GM23338 (cell line): Measurements from ENCODE around the gene TTBK2. TPM values are rescaled to one million over a fixed set of nuclear protein-coding genes. Genes with fewer than 3 reads are reported as not detected.

ENCODE experiments used
- ATAC-seq: fragments of 200-7000 bp; cut with Tn5 transposase; 3 replicates; pipeline ENCODE4 v1.9.1; 2020
- DNase-seq: peaks from one replicate; pipeline ENCODE4 v3.0.0-alpha.2; 2015; ENCODE audit warnings: low spot score
- H2AFZ ChIP-seq: fragments of 200-600 bp; sonication (generic); 2 replicates; pipeline ENCODE4 v1.8.0; 2016; ENCODE audit warnings: antibody characterized with exemption, mild to moderate bottlenecking, moderate library complexity
- H3F3A ChIP-seq: fragments of 200-600 bp; sonication (generic); replicated peaks from 2 replicates; pipeline ENCODE4 v1.8.0; 2017; ENCODE audit warnings: antibody characterized with exemption, mixed run types, low read depth
- H3K27ac ChIP-seq: fragments of 200-600 bp; sonication (generic); 2 replicates; pipeline ENCODE4 v1.6.1; 2016; ENCODE audit warnings: low read depth
- H3K27me3 ChIP-seq: fragments of 200-600 bp; sonication (generic); 2 replicates; pipeline ENCODE4 v1.8.0; 2016; ENCODE audit warnings: mild to moderate bottlenecking, mixed run types, moderate library complexity; ENCODE audit not compliant: insufficient read depth
- H3K36me3 ChIP-seq: fragments of 200-600 bp; sonication (generic); 2 replicates; pipeline ENCODE4 v1.8.0; 2016; ENCODE audit warnings: mild to moderate bottlenecking; ENCODE audit not compliant: insufficient read depth
- H3K4me1 ChIP-seq: fragments of 200-600 bp; sonication (generic); 2 replicates; pipeline ENCODE4 v1.8.0; 2016; ENCODE audit warnings: mild to moderate bottlenecking, moderate library complexity; ENCODE audit not compliant: insufficient read depth
- H3K4me2 ChIP-seq: fragments of 200-600 bp; sonication (generic); 2 replicates; pipeline ENCODE4 v1.7.1; 2017; ENCODE audit warnings: mixed run types
- H3K4me3 ChIP-seq: fragments of 200-600 bp; sonication (generic); 2 replicates; pipeline ENCODE4 v1.6.1; 2016; ENCODE audit warnings: mixed run types
- H3K79me2 ChIP-seq: fragments of 200-600 bp; sonication (generic); replicated peaks from 2 replicates; pipeline ENCODE4 v1.8.0; 2017; ENCODE audit warnings: mild to moderate bottlenecking; ENCODE audit not compliant: insufficient read depth
- H3K9me2 ChIP-seq: fragments of 200-600 bp; sonication (generic); 2 replicates; pipeline ENCODE4 v1.8.0; 2017; ENCODE audit not compliant: insufficient read depth
- H4K20me1 ChIP-seq: fragments of 200-600 bp; sonication (generic); replicated peaks from 2 replicates; pipeline ENCODE4 v1.8.0; 2017; ENCODE audit warnings: mild to moderate bottlenecking; ENCODE audit not compliant: insufficient read depth
- H3K27ac Mint-ChIP-seq: 2 replicates; pipeline ENCODE4 v1.8.0; 2020; ENCODE audit warnings: inconsistent platforms, mild to moderate bottlenecking, moderate library complexity, mixed read lengths
- H3K27me3 Mint-ChIP-seq: 3 replicates; pipeline ENCODE4 v1.8.0; 2022; ENCODE audit warnings: low read depth, mild to moderate bottlenecking, moderate library complexity, mixed read lengths, inconsistent platforms; ENCODE audit not compliant: insufficient read depth, poor library complexity
- H3K36me3 Mint-ChIP-seq: 3 replicates; pipeline ENCODE4 v1.8.0; 2021; ENCODE audit warnings: low read depth, mild to moderate bottlenecking, inconsistent platforms, moderate library complexity, mixed read lengths
- H3K4me1 Mint-ChIP-seq: 3 replicates; pipeline ENCODE4 v1.8.0; 2020; ENCODE audit warnings: mild to moderate bottlenecking, inconsistent platforms, mixed read lengths
- H3K4me3 Mint-ChIP-seq: 3 replicates; pipeline ENCODE4 v1.8.0; 2021; ENCODE audit warnings: moderate library complexity, mild to moderate bottlenecking, inconsistent platforms, mixed read lengths
- H3K9me3 Mint-ChIP-seq: 3 replicates; pipeline ENCODE4 v1.8.0; 2020; ENCODE audit warnings: moderate library complexity, mild to moderate bottlenecking, inconsistent platforms, mixed read lengths
- CREB1 ChIP-seq: fragments of 250-450 bp; sonication (Bioruptor Pico); IDR thresholded peaks from 2 replicates; pipeline ENCODE4 v1.5.0; 2020; ENCODE audit warnings: low read depth, mild to moderate bottlenecking, moderate library complexity
- CTCF ChIP-seq, 2 experiments: fragments of 200-600 bp in 1 of 2; sonication (generic) in 1 of 2; conservative IDR thresholded peaks; 2 replicates each; pipeline versions ENCODE4 v1.5.1 to v1.6.1; 2016 to 2017; ENCODE audit warnings: antibody characterized with exemption in 2 of 2, low read depth in 2 of 2, mild to moderate bottlenecking in 2 of 2, moderate library complexity in 1 of 2
- EZH2 ChIP-seq: fragments of 200-600 bp; sonication (generic); IDR thresholded peaks from one replicate; pipeline ENCODE4 v1.8.0; 2017; ENCODE audit warnings: antibody characterized with exemption, mild to moderate bottlenecking, low read depth; ENCODE audit not compliant: unreplicated experiment
- EZH2phosphoT487 ChIP-seq: fragments of 200-600 bp; sonication (generic); IDR thresholded peaks from one replicate; pipeline ENCODE4 v1.8.1; 2018; ENCODE audit warnings: antibody characterized with exemption; ENCODE audit not compliant: unreplicated experiment
- JUNB ChIP-seq: IDR thresholded peaks from one replicate; pipeline ENCODE4 v1.6.1; 2016; ENCODE audit warnings: antibody characterized with exemption; ENCODE audit not compliant: unreplicated experiment
- NANOG ChIP-seq: IDR thresholded peaks from 2 replicates; pipeline ENCODE4 v1.6.1; 2016; ENCODE audit warnings: antibody characterized with exemption, borderline replicate concordance
- POLR2AphosphoS5 ChIP-seq: IDR thresholded peaks from 2 replicates; pipeline ENCODE4 v1.6.1; 2016; ENCODE audit warnings: antibody characterized with exemption, low read depth
- REST ChIP-seq: IDR thresholded peaks from one replicate; pipeline ENCODE4 v1.6.1; 2018; ENCODE audit warnings: antibody characterized with exemption; ENCODE audit not compliant: unreplicated experiment
- STAT1 ChIP-seq: IDR thresholded peaks from one replicate; pipeline ENCODE4 v1.6.1; 2016; ENCODE audit warnings: antibody characterized with exemption; ENCODE audit not compliant: unreplicated experiment
- ZNF114 ChIP-seq: fragments of 250-450 bp; sonication (Bioruptor Pico); IDR thresholded peaks from 2 replicates; pipeline ENCODE4 v1.5.0; 2020; ENCODE audit warnings: mild to moderate bottlenecking, moderate library complexity
- ZNF331 ChIP-seq: fragments of 250-450 bp; sonication (Bioruptor Pico); IDR thresholded peaks from 2 replicates; pipeline ENCODE4 v1.5.0; 2020; ENCODE audit warnings: low read depth, mild to moderate bottlenecking, moderate library complexity
- polyA plus RNA-seq: library from polyadenylated mRNA; unstranded; fragments of >200 nt; fragmentation: Nextera tagmentation; extraction: Ambion mirVana; gene quantifications from 2 replicates; pipeline ENCODE4 v1.2.1, GENCODE V29; 2016
- total RNA-seq: library from RNA; depleted of rRNA; stranded (reverse); fragments of >200 nt; shearing (Covaris generic); gene quantifications from 2 replicates; pipeline ENCODE4 v1.2.3, GENCODE V29; 2014

The TTBK2 gene
- total and polyA plus RNA-seq, 2 experiments from 2014 or later: 5.8 to 15.9 TPM

- Histone ChIP-seq H3K36me3 (no peaks in the 10 kb centered on the region), H3K4me3 (no peak overlapping the region), H2AFZ (no peak overlapping the region), H3K27me3 (no peaks in the 10 kb centered on the region), H3K4me2 (no peak overlapping the region), H4K20me1 (no peaks in the 10 kb centered on the region), H3F3A (no peaks in the 10 kb centered on the region), H3K4me1 (no peaks in the 10 kb centered on the region), H3K9me2 (no peaks in the 10 kb centered on the region), H3K79me2 (no peaks in the 10 kb centered on the region), H3K27ac (no peak overlapping the region)
- Mint-ChIP-seq H3K9me3 (no peaks in the 10 kb centered on the region), H3K4me1 (no peaks in the 10 kb centered on the region), H3K27ac (no peak overlapping the region), H3K27me3 (peaks cover 3% of the 10 kb centered on the region), H3K36me3 (0 out of 3 replicates have a peak, but pooled peaks cover 3% of the 10 kb centered on the region), H3K4me3 (no peak overlapping the region)
- no peak for ATAC-seq
- DNase-seq: no peak
- TF ChIP-seq ZNF114 (CRISPR knock-in tag) (no peak), POLR2AphosphoS5 (no peak), EZH2phosphoT487 (no peak), NANOG (no peak), ZNF331 (CRISPR knock-in tag) (no peak)
These were observed 84.3 kb downstream of the TTBK2 start for GRCh38 chr15:42836251-42836650.

GRCh38 chr15:42832576-42832975 is 88.0 kb downstream of the TTBK2 start:
- Histone ChIP-seq H3K9me2 (no peaks in the 10 kb centered on the region), H3K79me2 (no peaks in the 10 kb centered on the region), H2AFZ (no peak overlapping the region), H3K36me3 (no peaks in the 10 kb centered on the region), H3K4me2 (no peak overlapping the region), H3K27me3 (no peaks in the 10 kb centered on the region), H3K27ac (no peak overlapping the region), H3K4me1 (no peaks in the 10 kb centered on the region), H4K20me1 (no peaks in the 10 kb centered on the region), H3K4me3 (no peak overlapping the region), H3F3A (no peaks in the 10 kb centered on the region)
- Mint-ChIP-seq H3K4me1 (no peaks in the 10 kb centered on the region), H3K9me3 (no peaks in the 10 kb centered on the region), H3K27me3 (no peaks in the 10 kb centered on the region), H3K36me3 (0 out of 3 replicates have a peak, but pooled peaks cover 3% of the 10 kb centered on the region), H3K27ac (no peak overlapping the region; the same call in 1 of the 2 replicates), H3K4me3 (no peak overlapping the region)
- TF ChIP-seq JUNB (no peak), EZH2 (no peak), POLR2AphosphoS5 (no peak), STAT1 (no peak), CTCF (conservative IDR thresholded peaks at IDR 0.05; ENCODE audit: low read depth in 2 of 2) (no peak), EZH2phosphoT487 (no peak), ZNF114 (CRISPR knock-in tag) (no peak), NANOG (no peak), CREB1 (no peak), REST (no peak)
- DNase-seq (no peak), ATAC-seq (no peak)
